ENCODE results near the gene PLCG2.

The PLCG2 gene

DNA sequence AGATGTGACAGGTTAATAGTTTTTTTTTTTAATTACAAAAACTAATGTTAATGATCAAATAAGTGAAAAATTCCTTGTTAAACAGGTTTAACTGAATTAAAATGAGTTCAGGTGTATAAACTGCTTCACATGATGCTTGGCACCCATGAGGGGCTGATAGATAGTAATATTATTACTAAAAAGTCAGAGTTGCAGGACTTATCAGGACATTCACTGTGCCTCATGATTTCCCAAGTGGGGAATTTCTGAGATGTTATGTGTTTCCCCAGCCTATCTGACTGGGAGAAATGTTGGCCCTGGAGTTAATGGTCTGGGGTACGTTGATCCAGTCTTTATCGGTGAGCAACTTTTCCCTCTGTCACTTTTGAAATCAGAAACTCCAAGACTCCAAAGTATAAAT is 102.1 kb downstream of the PLCG2 start:
- DNase-seq, result no peak

DNA sequence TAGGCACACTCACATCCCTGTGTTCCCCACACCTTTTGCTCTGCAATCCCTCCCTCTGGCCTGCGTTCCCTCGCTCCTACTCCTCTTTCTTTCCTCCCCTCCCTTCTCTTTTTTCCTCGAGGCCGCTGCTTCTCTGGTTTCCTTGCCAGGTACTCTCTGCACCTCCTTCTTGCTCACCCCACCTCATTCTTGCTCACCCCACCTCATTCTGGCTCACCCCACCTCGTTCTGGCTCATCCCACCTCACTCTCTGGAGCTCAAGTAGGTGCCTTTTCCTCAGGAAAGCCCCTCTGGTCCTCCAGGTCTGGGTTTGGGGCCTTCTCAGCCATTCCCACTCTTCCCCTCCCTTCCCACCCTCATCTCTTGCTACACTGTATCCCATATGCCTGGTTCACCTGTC is 103.5 kb downstream of the PLCG2 start:
- DNase-seq, result no peak

DNA sequence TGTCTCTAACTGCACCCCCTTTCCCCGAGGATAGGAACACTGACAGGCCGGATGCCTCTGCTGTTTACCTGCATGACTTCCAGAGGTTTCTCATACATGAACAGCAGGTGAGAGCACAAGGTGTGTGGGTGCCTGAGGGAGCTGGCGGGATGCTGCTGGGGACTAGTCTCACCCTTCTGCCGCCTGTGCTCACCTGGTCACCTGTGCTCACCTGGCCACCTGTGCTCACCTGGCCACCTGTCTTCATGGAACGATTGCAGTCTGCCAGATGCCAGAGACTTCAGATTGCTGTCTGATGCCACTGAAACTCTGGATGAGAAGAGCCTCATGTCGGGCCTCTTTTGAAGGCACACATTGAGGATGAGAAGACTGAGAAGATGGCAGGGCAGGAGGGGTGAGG is 104.1 kb downstream of the PLCG2 start:
- DNase-seq, result no peak

DNA sequence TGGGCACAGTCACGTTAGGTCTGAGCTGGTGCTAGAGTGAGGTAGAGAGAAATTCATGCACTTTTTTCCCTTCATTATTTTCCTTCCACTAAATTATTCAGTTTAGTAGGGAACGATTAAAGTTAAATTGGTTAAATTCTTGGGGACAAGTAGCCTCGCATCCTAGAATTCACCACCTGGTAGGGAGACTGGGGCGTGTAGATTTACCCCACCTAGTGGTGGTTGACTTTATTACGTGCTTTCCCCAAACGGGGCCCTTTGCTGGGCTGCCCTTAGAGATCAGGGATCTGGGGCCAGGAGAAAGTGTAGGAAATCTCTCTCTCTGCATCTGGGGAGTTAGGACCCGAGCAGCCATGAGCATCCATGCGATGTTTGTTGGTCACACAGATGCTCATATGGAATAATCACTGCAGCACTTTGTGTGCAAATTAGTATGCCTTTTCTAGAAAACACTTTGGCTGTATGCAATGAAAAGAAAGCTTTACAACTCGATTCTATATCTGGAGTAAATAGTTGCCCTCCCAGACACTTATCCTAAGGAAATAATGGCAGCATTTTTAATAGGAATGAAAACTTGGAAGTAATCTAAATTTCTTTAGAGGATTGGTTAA is 107.0 kb downstream of the PLCG2 start:
- DNase-seq, result no peak

DNA sequence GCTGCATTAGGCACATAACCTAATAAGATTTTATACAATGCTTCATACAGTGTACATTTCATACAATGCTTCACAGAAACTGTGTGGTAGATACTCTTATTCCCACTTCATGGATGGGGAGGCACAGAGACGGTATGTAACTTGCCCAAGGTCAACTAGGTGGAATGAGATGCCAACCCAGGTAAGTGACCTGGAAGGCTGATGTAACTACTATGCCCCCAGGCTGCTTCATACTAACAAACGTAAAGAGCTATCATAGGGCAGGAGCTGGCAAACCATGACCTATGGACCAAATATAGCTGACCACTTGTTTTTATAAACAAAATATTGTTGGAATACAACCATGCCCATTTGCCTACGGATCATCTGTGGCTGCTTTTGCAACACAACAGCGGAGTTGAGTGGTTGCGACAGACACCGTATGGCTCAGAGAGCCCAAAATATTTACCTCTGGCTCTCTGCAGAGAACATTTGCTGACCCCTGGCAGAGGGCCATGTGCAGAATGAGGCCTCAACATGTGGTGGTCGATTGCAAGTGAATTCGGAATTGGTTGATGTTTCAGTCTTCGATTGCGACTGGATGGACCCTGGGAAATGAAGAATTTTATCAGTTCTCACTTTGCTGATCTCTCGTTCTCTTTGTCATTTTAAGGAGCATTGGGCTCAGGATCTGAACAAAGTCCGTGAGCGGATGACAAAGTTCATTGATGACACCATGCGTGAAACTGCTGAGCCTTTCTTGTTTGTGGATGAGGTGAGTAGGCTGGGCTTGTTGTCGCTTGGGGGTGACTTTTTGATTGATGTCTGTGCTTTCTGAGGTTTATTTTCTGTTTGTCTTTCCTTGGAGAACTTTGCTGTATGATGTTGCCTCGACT is 109.7 kb downstream of the PLCG2 start:
- no peak for DNase-seq

DNA sequence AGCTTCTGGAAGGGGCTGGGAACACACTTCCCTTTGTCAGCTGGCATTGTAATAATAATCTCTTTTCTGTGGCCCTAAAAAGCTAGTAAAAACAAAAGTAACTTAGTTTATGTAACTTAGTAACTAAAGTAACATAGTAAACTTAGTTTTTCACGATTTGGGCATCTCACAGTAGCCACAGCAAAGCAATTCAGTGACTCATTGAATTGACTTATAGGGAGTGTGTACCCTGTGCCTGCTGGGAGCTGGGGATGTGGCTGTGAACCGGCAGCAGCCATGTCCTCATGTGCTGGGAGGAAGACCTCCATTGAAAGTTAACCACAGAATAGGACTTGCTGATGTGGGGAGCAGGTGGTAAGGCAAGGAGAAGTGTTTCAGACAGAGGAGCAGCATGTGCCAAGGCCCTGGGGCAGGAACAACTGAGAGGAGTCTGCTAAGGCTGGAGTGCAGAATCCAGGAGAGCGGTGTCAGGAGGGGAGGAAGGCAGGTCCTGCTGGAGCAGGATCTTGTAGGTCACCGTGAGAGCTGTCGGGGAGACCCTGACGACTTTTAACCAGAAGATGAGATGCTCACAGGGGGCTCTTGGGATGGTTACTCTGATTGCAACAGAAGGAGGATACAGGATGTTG is 112.8 kb downstream of the PLCG2 start:
- DNase-seq, result no peak

DNA sequence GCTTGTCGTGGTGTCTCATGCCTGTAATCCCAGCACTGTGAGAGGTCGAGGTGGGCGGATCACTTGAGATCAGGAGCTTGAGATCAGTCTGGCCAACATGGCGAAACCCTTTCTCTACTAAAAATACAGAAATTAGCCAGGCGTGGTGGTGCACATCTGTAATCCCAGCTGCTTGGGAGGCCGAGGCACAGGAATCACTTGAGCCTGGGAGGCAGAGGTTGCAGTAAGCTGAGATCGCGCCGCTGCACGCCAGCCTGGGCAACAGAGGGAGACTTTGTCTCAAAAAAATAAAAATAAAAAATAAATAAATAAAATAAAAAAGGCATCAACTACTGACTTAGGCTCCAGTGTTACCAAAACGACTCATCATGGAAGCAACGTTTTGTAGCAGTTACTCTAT is 115.5 kb downstream of the PLCG2 start:
- no peak for DNase-seq

DNA sequence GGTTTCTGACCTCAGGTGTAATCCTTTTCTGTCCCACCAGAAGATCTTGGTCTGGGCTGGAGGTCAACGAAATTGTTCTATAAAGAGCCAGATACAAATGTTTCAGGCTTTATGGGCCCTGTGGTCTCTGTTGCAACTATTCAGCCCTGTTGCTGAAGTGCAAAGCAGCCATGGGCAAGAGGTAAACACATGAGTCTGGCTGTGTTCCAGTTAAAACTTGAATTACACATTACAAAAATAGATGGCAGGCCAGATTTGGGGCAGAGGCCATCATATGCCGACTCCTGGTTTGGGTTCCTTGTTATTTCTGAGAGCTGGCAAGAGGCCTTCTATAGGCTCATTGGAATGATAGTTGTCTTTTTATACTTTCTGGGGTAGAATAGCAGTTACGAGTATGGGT is 117.8 kb downstream of the PLCG2 start:
- no peak for DNase-seq

DNA sequence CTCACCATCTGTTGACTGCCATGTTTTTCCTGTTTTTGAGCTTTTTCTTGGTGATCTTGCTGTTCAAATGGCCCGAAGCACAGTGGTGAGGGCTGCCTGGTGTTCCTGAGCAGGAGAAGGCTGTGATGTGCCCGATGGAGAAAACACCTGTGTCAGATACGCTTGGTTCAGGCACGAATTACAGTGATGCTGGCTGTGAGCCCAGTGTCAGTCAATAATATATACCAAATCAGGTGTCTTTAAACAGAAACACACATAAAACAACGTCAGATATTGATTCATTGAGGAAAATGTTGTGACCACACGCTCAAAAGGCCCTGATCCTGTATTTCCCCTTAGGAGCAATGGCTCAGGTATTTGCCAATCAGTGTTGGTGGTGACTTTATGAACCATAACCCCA is 120.5 kb downstream of the PLCG2 start:
- DNase-seq, result no peak

DNA sequence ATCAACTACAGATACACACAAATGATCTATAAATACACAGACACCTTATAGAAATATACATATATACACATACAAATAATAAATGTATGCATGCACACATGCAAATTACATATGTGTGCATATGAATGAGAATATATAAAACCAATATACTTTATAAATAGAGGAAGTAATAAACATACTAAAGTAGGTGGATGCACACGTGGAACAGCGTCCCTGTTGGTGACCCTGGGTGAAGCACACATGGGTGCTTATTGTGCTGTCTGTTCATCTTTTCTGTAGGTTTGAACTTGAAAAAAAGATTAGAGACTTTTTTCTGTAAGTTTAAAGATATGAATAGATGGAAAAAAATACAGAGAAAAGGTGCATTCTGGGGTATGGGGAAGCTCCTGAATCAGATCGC is 120.9 kb downstream of the PLCG2 start:
- DNase-seq, result no peak

DNA sequence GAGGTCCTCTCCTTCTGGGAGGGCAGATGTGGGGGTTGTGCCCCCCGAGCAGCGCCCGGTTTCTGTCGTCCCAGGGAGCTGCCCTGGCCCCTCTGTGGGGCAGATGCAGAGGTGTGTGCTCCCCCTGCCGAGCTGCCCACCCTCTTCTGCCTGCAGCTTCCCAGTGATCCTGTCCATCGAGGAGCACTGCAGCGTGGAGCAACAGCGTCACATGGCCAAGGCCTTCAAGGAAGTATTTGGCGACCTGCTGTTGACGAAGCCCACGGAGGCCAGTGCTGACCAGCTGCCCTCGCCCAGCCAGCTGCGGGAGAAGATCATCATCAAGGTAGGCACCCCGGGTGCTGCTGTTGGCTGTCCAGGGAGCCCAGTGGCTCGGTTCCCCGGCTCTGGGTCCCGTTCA is 121.4 kb downstream of the PLCG2 start:
- DNase-seq, result no peak

DNA sequence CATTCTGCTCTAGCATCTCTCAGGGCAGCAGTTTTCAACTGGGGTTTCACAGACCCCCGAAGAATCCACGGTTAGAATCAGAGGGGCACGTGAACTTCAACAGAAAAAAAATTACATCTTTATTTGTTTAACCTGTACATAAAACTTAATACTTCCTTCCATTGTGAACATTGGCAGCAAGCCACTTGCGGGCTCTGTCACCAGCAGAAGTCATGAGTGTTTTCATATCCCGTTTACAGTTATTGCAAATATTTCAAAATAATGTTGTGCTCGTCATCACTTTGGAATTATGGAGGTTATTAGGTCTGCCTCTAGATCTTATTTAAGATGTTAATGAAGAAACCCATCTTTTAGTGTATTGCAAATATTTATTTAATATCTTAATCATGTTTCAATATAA is 122.4 kb downstream of the PLCG2 start:
- DNase-seq, result no peak

DNA sequence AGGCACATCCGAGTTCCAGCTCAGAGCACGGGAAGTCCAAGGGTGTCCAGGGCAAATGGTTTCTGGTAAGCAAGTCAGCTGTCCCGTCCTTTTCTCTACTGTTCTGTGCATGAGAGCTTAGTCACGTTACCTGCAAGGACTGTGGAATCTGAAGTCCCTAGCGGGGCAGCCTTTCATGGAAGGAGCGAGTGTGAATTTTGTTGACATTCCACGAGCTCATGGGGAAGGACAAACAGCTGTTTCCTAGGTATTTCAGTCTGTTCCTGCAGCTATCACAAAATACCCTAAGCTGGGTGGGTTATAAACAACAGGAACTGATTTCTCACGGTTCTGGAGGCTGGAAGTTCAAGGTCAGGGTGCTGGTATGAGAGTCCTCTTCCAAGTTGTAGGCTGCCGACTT is 122.9 kb downstream of the PLCG2 start:
- no peak for DNase-seq

DNA sequence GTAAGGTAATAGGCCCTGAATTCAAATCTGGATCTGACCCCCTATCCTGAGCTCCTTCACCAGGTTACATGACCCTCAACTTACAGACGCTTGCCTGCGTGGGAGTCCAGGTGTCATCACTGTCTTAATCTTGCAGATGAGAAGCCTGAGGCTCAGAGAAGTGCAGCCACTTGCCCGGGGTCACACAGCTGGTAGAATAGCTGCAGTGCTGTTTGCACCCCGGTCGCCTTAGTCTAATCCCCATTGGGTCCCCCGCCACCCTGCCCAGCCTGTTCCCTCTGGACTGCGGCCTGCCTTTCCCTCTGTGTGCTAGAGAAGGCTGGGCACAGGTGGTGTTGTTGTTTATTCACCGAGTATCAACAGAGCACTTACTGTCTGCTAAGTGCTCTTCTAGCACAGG is 125.2 kb downstream of the PLCG2 start:
- DNase-seq, result no peak

DNA sequence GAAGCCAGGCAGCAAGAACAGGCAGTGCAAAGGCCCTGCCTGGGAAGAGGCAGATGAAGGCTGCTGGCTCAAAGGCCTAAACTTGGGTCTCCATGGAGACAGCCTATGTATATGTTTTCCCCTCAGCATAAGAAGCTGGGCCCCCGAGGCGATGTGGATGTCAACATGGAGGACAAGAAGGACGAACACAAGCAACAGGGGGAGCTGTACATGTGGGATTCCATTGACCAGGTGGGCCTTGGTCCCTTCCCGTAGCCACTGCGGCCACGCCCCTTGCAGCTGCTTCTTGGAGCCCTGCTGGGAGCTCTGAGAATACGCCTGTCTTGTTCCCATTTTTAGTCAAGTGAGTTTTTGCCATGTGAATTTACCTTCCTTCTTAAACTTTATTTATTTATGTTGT is 126.2 kb downstream of the PLCG2 start:
- no peak for DNase-seq

DNA sequence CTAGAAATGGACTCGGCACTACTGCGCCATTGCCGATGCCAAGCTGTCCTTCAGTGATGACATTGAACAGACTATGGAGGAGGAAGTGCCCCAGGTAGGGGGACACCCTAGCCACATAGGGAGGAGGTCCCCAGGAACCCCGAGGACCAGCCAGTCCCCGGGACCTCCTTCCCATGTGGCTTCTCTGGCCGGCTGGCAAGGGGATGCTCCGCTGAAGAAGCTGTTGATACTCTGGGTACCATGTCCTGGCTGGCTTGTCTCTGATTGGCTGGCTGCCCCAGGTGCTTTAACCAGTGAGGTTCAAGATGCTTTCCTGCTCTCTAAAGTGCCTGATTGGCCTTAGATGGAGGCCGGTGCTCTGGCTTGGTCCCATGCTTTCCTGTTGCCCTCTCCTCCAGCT is 128.6 kb downstream of the PLCG2 start:
- no peak for DNase-seq

DNA sequence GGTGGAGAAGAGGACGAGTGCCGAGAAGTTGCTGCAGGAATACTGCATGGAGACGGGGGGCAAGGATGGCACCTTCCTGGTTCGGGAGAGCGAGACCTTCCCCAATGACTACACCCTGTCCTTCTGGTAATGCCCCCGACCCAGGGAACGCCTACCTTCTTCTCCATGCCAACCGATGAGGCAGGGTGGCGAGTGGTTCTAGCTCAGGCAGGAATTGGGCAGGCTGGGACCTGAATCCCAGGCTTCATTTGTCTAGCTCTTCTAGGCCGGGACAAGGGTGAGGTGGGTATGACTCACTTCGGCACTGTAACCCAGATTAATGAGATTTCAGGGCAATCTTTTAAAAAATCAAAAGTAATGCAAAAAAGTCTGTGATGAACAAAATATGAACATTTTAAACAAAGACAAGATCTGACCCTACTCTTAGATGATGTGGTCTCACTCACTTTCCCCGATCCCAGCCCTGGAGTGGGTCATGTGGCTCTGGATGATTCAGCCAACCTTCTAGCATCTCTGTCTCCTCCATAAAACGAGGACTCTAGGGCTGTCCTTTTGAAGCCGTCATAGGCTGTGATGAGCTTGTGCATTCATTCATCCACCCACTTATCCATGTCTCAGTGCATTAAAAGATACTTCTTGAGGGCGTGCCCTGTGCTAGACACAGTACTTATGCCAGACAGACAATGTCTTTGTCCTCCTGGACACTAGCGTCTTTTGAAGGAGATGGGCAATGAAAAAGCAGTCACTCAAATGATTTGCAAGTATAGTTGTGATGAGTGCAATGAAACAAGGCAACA is 129.6 kb downstream of the PLCG2 start:
- no peak for DNase-seq

DNA sequence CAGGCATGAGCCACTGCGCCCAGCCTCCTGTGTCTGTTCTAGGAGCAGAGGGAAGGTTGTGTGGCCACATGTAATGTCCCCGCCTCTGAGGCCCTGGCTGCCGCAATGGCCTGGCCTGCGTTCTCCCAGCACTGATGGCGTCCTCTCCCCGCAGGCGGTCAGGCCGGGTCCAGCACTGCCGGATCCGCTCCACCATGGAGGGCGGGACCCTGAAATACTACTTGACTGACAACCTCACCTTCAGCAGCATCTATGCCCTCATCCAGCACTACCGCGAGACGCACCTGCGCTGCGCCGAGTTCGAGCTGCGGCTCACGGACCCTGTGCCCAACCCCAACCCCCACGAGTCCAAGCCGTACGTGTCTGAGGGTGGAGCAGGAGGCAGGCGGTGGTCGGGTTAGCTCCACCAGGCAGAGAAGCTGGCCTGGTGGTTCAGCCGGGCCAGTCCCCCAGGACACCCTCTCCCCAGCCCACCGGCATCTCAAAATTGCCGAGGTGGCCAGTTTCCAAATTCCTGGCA is 131.3 kb downstream of the PLCG2 start:
- no peak for DNase-seq

DNA sequence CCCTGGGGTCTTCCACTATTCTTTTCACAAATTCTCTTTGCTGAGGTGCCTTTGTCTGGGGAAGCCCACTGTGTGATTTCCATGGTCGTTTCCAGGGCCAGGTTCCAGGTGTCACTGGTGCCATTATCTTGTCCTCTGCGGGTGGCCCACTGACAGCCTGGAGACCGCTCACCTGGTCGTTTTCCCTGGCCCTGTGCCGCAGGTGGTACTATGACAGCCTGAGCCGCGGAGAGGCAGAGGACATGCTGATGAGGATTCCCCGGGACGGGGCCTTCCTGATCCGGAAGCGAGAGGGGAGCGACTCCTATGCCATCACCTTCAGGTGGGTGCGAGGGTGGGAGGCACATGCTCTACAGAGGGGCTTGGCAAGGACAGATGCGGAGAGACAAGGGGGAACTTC is 133.3 kb downstream of the PLCG2 start:
- no peak for DNase-seq

DNA sequence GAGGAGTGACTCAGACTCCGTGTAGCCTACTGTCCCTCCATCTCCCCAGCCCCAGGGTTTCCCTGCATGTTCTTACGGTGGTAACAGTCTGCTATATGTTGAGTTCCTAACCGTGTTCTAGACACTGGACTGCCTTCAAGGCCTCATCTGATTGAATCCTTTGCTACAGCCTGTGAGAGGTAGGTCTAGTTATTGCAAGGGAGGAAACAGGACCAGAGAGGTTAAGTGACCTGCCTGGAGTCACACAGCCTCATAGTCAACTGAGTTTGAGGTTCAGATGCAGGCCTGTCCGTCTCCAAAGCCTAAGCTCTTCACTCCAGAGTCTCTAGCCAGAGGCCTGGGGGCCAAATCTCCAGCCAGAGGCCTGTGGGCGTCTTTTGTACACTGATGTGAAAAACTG is 134.1 kb downstream of the PLCG2 start:
- DNase-seq, result no peak

DNA sequence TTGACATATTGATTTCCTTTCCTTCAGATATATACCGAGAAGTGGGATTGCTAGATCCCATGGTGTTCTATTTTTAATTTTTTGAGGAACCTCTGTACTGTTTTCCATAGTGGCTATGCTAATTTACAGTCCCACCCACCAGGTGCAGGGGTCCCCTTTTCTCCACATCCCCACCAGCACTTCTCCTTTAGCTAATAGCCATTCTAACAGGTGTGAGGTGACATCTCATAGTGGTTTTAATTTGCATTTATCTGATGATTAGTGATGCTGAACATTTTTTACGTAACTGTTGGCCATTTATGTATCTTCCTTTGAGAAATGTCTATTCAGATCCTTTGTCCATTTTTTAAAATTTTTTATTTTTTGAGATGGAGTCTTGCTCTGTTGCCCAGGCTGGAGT is 138.3 kb downstream of the PLCG2 start:
- no peak for DNase-seq

DNA sequence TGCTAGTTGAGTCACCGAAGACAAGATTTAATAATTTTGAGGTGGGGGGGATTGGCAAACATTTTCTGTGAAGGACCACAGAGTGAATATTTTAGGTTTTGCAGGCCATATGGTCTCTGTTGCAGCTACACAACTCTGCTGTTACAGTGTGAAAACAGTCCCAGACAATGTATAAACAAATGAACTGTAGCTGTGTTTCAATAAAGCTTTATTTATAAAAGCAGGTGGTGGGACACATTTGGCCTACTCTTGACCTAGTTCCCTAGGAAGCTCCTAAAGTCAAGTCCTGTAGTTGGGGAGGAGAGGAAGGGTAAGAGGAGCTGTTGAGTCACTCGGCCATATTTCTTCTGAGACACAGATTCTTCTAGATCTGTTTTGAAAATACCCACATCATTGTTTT is 139.8 kb downstream of the PLCG2 start:
- no peak for DNase-seq

DNA sequence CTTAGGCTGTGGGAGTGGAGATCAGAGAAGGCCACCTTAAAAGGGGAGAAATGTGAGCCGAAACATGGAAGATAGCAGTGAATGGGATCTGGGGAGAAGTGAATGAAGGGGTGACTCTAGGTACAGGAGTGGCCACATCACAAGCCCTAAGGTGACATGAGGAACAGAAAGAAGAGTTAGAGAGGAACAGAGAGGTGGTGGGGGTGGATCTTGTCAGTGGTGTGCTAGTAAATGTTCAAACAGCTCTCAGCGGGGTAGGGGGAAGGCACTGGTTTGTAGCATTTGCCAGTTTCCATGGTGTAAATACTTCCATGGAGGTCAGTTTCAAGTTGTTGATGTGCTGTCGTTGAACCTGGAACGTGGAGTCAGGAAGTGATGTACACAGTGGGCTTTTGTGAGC is 141.4 kb downstream of the PLCG2 start:
- no peak for DNase-seq
